HK-2 (cell line): Measurements from ENCODE around the gene METTL23.

Experiments used
- DNase-seq: peaks from one replicate; pipeline ENCODE4 v3.0.0-alpha.2; 2018; ENCODE audit not compliant: unreplicated experiment

Gene METTL23

DNA sequence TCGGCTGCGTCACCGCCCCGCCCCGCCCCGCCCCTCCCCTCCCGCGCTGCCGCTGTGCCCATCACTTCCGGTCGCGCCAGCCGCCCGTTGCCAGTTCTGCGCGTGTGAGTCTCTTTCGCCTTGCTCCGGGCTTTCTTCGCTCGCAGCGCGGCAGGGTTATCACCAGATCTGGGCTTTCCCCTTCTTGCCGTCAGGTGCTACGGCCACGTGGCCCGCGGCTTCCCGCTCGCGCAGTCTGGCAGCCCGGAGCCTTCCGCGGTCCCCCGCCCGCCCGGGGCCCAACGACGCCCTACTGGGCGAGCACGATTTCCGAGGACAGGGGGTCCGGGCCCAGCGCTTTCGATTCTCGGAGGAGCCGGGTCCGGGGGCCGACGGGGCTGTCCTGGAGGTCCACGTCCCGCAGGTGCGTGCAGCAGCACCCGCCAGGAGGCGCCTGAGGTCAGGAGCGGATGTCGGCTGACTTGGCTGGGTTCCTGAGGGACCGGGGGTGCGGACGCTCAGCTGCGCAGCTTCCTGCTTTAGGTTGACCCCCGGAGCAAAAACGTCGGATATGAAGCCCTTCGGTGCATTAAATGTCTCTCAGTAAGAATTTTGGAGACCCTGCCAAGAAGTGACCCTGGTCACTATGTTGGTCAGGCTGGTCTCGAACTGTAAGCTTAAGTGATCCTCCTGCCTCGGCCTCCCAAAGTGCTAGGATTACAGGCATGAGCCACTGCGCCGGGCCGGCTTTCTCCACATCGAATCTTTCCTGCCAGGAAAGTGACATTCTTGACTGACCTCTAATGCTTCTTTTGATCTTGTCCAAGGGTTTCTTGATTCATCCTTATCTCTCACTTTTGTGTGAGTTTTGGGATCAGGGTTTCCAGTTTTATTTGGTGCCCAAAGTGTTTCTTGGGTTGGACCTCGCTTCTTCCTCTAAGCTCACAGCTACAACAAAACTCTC, at the start of gene METTL23:
Gene METTL23, plus strand, starts transcription at position 64 of the 943 bp plus-strand sequence. CDS start 2,872 bp downstream, outside the sequence.
- DNase-seq = peak; percentile 82

DNA sequence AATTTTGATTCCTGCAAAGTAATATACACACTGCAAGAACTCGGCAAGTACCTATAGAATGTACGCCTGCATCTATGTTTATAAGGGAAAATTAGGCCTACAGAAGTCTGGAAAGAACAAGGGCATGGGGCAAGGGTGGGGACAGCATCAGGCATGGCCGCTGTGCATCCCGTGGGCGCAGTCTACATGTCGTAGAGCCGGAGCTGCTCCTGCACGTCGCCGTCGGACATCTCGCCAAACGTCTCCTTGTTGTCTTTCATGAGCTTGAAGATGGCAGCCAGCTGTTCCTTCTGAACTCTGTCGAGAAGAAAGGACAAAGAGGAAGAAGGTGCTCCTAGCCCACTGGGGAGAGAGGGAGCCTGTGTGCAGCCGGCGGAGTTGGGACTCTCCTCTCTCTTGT, 49.2 kb upstream of the METTL23 start:
- DNase-seq = no peak

- no peak for DNase-seq
Measured at GRCh38 chr17:76678330-76678729, 48.3 kb upstream of the METTL23 start.

- DNase-seq = no peak
Measured at GRCh38 chr17:76679239-76679638, 47.4 kb upstream of the METTL23 start.

GRCh38 chr17:76681222-76682137, 45.2 kb upstream of the METTL23 start:
- peak; percentile 63 for DNase-seq

- DNase-seq = no peak
Measured at GRCh38 chr17:76682296-76682695, 44.3 kb upstream of the METTL23 start.

DNA sequence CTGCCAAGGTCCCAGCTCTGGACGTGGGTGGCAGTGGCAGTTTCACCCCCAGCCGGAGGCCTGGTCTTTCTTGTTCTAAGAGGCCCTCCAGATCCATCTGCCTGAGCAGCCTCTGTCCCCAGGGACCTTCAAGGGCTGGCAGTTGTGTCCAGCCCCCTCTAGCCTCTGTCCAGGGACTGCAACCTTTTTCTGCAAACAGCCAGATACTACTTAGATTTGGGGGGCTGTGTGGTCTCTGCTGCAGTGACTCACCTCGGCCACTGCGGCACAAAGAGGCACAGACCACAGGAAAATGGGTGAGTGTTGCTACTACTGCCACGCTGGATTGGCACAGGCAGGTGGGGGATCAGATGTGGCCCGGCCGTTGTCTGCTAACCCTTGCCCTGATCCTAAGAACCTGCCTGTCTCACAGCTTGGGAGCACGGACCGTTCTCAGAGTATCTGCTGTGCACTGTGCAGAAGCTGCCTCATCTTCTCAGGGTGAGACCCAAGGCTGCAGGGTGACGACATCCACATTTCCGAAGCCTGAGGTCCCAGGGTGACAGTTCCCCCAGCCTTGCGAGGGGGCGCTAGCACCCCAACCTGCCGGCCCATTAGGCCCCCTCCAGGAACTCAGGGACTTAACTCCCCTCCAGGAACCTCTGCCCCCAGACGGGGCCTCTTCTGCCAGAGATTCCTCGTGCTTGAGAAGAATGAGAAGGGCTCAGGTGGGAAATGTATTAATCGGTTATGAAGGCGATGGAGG, 43.5 kb upstream of the METTL23 start:
- DNase-seq = no peak

DNA sequence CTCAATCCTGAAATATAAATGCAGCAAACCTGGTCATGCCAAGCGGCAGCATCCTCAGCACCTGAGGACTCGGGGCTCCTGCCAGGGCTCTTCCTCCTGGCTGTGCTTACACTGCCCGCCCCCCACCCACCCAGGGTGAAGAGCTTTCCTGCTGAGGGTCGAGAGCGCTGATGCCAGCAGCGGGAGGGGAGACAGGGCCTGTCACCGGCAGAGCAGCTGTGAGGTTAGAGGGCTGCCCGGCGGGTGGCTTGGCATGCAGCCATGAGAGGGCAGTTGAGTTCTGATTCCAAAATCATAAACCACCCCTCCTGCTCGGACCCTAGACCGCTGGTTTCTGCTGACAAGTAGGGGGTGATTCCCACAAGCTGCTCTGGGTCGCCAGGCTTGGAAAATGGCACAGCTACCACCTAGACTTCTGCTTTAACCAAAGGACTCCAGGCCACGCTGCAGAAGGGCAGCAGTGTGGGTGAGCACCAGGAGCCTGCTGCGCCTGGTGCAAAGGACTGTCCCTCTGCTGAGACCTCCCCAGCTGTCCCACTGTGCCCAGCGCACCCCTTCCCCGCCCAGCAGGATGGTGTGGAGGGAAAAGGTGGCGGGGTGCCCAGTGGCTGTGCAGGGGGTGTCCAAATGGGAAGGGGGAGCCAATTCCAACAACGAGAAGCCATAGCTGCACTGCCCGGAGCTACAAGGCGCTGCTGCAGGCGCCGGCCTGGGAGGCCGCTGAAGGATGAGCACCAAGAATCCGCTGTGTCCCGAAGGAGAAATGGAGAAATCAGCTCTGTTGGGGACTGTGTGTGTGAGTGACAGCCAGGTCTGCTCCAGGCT, 42.5 kb upstream of the METTL23 start:
- no peak for DNase-seq

DNA sequence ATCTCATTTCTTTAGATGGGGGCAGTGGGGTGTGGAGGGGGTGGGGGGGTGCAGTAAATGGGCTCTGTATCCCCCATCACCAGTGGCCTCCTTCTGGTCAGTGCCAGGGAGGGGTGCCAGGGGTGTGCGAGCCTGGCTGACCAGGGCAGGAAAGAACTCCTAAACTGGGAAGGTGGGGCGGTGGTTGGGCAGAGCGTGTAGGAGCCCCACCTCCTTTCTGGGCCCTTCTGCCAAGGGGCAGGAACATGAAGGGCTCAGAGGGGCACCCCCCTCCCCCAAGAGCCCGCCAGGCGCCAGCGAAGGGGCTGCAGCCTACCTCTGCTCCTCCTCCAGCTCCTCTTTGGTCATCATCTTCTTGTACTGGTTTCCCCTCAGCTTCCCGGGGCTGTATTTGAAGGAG, 41.9 kb upstream of the METTL23 start:
- no peak for DNase-seq

- DNase-seq = no peak
Measured at GRCh38 chr17:76685366-76685765, 41.3 kb upstream of the METTL23 start.

GRCh38 chr17:76685846-76686245, 40.8 kb upstream of the METTL23 start:
- no peak for DNase-seq

DNA sequence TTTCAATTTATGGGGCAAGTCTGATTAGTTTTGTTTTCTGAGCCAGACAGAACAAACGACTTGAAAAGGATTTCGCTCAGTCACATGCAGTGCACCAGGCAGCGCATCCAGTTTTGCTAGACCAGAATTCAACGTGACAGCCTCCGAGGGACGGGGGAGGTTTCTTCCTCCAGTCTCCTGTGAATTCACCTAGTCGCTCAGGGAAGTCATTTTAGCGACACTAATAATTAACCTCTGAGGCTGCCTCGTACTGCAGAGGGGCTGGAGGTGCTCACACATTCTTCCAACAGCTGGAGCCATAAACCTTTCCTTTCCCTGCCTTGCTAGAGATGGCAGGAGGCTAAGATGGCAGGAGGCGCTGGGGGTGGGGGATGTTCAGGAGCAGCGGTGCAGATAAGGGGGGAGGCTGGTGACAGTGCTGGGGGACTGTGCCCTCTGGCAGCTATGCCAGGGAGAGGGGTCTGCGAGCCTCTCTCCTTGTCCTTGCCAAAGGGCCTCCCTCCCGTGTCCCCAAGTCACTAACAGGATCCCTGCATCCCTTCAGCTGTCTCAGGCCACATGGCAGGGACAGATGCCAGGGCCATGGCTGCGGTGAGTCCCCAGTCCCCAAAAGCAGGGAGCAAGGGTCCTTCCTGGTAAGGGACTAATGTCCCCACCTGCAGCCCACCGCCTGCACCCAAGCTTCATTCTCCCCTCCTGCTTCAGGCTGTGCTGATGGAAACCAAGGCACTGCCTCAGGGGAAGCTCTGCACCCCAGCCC, 39.9 kb upstream of the METTL23 start:
- no peak for DNase-seq

DNA sequence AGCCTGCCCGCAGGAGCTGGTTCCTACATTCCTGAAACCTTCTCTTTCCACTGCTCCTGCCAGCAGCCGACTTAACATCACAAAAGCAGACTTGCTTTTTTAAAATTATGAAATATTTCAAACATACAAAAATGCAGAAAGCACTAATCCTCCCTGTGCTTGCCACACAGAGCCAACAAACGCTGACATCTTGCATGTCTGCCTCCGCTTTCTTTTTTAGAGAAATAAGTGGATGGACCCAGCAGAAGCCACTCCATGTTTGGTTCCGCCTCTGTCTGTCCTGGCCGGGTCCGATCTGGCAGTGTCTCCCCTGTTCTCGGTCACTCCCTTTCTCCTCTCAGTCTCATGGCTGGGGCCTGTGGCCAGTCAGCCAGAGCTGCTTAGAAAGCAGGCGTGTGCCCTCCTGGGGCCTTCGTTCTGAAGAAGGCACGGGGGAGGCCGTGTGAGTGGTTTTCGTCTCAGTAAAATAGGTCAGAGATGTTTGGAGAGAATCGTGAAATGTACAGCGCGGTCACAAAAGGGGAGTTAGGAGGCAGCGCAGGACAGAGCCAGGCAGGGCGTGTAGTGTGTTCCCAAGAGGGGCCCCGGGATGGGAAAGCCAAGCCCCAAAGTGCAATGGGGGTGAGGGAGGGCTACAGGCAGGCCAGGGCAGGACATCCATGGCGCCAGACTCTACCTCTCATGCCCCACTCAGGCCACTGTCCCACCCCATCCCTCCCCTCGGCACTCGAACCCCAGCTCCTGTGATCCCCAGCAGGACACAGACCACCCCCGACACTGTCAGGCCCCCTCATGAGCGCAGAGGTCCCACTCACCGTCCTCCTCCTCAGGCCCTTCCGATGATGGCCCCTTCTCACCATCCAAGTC, 39.1 kb upstream of the METTL23 start:
- no peak for DNase-seq

DNA sequence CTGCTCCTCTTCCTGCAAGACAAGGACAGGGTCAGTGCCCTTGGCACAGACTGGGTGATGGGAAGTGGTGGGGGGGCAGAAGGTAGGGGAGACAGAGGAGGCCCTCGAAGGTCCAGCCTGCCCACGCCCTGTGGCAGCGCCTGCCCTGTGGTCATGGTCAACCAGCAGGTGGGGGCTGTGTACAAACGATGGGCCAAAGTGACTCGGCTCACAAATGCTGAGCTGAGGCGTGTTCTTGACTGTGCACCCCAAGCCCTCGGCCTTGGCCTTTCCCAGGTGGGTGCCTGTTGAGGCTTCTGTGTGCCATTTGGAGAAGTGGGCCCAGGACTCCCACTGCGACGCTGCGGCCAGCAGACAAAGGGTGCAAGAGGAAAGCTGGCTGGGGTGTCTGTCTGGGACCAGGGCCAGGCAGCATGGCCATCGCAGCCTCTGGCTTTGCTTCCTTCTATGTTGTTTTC, 38.4 kb upstream of the METTL23 start:
- DNase-seq = peak; percentile 71

- DNase-seq = no peak
Measured at GRCh38 chr17:76689859-76690258, 36.8 kb upstream of the METTL23 start.

- DNase-seq = no peak
Measured at GRCh38 chr17:76690596-76691280, 35.9 kb upstream of the METTL23 start.

DNA sequence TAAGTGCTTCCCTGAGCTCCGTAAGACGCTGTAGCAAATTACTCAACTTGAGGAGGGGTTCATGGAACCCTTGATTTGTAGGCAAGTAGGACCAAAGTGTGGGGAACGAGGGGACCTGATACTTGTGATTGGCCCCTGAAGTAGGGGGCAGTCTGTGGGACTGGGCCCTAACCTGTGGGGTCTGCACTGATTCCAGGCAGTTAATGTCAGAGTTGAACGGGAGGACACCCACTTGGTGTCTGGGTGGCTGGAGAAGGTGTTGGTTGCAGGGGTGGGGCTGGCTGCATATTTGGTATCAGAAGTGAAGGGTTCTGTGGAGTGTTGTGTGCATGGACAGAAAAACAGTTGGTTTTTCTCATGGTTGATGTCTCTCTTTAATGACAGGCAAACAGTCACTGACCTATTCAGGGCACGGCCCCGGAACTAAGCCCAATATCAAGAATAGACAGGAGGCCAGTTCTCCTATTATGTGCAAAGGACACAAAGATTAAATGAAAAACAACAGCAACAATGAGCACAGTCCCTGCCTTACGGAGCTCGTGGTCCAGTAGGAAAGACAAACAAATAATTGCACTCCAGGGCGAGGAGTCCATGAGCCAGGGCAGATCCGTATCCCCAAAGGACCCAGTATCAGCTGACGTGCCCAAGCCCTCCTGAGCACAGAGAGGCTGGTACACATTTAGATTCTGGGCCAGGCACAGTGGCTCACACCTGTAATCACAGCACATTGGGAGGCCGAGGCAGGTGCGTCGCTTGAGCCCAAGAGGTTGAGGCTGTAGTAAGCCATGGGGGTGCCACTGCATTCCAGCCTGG, 35.1 kb upstream of the METTL23 start:
- DNase-seq = no peak
